HuH-7 (cell line): Measurements from ENCODE around the gene ADD3.

ENCODE experiments used
- DNase-seq: peaks from one replicate; pipeline ENCODE4 v3.0.0; 2011; ENCODE audit warnings: low spot score

Gene ADD3

DNA sequence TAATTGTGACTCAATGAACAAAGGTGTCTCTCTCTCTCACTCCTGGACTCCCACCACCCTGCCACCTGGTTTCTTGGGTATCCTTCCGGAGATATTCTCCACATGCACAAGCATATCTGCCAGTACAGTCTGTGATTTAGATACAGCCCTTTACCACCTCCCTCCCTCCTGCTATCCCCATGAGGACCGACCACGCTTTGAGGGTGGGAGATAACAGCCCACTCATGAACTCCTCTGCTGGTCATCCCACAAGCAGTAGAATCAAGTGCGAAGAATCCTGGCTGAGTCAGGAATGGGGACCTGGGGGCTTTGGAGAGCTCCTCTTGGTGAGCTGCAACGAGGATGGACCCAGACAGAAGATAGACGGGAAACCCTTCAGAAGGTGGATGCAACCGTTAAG, 171.4 kb downstream of the ADD3 start:
- DNase-seq, result no peak

DNA sequence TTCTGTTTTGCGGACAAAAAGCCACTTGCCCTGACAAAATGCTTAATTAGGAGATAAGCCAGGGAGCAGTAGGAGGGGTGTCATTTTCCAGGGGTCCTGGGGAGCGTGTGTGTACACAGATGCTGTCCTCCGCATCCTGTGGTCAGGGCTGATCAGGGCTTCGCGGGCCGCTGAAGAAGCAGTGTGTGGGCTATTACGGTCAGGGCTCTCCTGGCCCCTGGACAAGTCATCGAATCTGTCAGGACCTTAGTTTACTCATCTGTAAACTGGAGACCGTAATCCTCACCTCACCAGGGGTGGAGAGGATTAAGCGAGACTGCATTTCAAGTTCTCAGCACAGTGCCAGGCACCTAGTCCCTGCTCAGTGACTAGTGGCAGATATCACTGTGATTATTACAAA, 173.7 kb downstream of the ADD3 start:
- DNase-seq, result no peak

DNA sequence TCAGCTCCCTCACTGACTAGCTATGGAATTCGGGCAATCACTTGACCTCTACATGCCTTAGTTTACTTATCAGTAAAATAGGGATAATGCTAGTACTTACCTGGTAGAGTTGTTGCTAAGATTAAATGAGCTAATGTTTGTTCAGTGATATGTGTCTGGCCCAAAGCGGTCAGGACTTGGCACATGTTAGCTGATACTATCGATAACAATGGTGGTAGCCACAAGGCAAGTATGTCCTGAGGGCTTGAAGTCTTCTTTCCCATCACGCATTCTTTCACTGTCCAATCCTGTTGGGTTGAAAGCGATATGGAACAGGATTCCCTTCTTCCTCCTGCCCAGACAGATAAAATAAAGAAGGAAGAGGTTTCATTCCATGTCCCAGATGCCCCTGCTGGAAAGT, 174.1 kb downstream of the ADD3 start:
- DNase-seq, result no peak

DNA sequence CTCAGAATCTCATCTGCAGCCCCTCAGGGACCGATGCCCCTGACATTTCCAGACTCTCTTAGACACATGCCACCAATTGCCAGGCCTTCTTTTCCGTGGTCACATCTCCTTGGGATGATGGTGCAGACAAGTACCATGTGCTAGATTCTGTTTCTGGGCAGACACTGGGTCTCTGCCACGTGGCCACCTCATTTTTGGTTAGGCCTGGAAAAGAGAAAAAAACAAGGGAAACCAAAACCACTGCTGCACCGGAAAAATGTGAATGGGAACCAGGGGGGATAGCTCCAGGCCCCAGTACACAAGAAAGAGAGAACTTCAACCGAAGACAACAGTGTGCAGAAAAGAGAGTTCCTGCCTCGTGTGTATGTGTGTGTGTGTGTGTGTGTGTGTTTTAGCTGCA, 176.6 kb downstream of the ADD3 start:
- DNase-seq, result no peak
